SK-N-SH (cell line): ENCODE measurements around the gene TTC17.
"Not testable (repeated sequence)": the region's sequence is repeated elsewhere in the genome, so short reads cannot be mapped to it uniquely, and the experiment has no call there.

Experiments
- EZH2phosphoT487 ChIP-seq: fragments of 200-600 bp; sonication (generic); IDR thresholded peaks from 2 replicates; pipeline ENCODE4 v1.6.1; 2017; ENCODE audit warnings: low read depth, mixed run types, mild to moderate bottlenecking, antibody characterized with exemption, moderate library complexity, borderline replicate concordance
- FOXM1 ChIP-seq: IDR thresholded peaks from 2 replicates; pipeline ENCODE4 v1.4.0; 2012; ENCODE audit warnings: low read depth, mild to moderate bottlenecking
- GABPA ChIP-seq: IDR thresholded peaks from 2 replicates; pipeline ENCODE4 v1.4.0; 2012; ENCODE audit warnings: low read depth, mild to moderate bottlenecking
- MAX ChIP-seq: IDR thresholded peaks from 2 replicates; pipeline ENCODE4 v1.4.0; 2012; ENCODE audit warnings: low read depth
- MXI1 ChIP-seq: IDR thresholded peaks from 2 replicates; pipeline ENCODE4 v1.6.1; 2012; ENCODE audit warnings: mild to moderate bottlenecking, low read depth, low read length, improper control_type of control experiment
- POLR2AphosphoS5 ChIP-seq: IDR thresholded peaks from 2 replicates; pipeline ENCODE4 v1.6.1; 2012; ENCODE audit warnings: low read depth, low read length
- REST ChIP-seq: IDR thresholded peaks from 2 replicates; pipeline ENCODE4 v1.6.1; 2012; ENCODE audit warnings: mild to moderate bottlenecking, low read depth, low read length, moderate library complexity
- RFX5 ChIP-seq: IDR thresholded peaks from 2 replicates; pipeline ENCODE4 v1.6.1; 2012; ENCODE audit warnings: mild to moderate bottlenecking, improper control_type of control experiment, low read length
- TAF1 ChIP-seq: IDR thresholded peaks from 2 replicates; pipeline ENCODE4 v1.6.1; 2012; ENCODE audit warnings: low read depth, mild to moderate bottlenecking, low read length, moderate library complexity, borderline replicate concordance
- TCF12 ChIP-seq: IDR thresholded peaks from 2 replicates; pipeline ENCODE4 v1.4.0; 2012
- TEAD4 ChIP-seq: IDR thresholded peaks from 2 replicates; pipeline ENCODE4 v1.4.0; 2012; ENCODE audit warnings: mild to moderate bottlenecking, borderline replicate concordance; ENCODE audit not compliant: insufficient read depth
- TF ChIP-seq, protein P1 (sequence below): fragments of 200-600 bp; sonication (generic); IDR thresholded peaks from 2 replicates; pipeline ENCODE4 v1.6.1; 2017; ENCODE audit warnings: antibody characterized with exemption, mild to moderate bottlenecking, moderate library complexity

DNA sequence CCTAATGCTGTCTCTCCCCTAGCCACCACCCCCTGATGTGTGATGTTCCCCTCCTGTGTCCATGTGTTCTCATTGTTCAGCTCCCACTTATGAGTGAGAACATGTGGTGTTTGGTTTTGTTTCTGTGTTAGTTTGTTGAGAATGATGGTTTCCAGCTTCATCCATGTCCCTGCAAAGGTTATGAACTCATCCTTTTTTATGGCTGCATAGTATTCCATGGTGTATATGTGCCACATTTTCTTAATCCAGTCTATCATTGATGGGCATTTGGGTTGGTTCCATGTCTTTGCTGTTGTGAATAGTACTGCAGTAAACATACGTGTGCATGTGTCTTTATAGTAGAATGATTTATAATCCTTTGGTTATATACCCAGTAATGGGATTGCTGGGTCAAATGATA lies 72.2 kb downstream of the TTC17 start:
- TF ChIP-seq TAF1, TCF12, POLR2AphosphoS5, MXI1, EZH2phosphoT487, RFX5, TEAD4, FOXM1, MAX, GABPA, REST: not testable (repeated sequence)
- TF ChIP-seq, protein P1, sequence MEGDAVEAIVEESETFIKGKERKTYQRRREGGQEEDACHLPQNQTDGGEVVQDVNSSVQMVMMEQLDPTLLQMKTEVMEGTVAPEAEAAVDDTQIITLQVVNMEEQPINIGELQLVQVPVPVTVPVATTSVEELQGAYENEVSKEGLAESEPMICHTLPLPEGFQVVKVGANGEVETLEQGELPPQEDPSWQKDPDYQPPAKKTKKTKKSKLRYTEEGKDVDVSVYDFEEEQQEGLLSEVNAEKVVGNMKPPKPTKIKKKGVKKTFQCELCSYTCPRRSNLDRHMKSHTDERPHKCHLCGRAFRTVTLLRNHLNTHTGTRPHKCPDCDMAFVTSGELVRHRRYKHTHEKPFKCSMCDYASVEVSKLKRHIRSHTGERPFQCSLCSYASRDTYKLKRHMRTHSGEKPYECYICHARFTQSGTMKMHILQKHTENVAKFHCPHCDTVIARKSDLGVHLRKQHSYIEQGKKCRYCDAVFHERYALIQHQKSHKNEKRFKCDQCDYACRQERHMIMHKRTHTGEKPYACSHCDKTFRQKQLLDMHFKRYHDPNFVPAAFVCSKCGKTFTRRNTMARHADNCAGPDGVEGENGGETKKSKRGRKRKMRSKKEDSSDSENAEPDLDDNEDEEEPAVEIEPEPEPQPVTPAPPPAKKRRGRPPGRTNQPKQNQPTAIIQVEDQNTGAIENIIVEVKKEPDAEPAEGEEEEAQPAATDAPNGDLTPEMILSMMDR, result not testable (repeated sequence)
